Lower lobe of right lung (tissue), 2 donors: Measurements from ENCODE around the gene GLYATL1B. TPM values are rescaled to one million over a fixed set of nuclear protein-coding genes. Genes with fewer than 3 reads are reported as not detected.
"Not testable (repeated sequence)": the region's sequence is repeated elsewhere in the genome, so short reads cannot be mapped to it uniquely, and the experiment has no call there.

Experiments used
- ATAC-seq, 2 donors: fragments of 200-7000 bp; cut with Tn5 transposase; one replicate each; pipeline ENCODE4 v1.9.1; 2020 to 2022; ENCODE audit warnings: mild to moderate bottlenecking in 2 of 2, moderate library complexity in 2 of 2
- DNase-seq: peaks from one replicate; pipeline ENCODE4 v3.0.0-alpha.2; 2020
- H3K27ac ChIP-seq: fragments of 200-600 bp; one replicate; pipeline ENCODE4 v1.8.0; 2022
- H3K27me3 ChIP-seq: fragments of 200-600 bp; one replicate; pipeline ENCODE4 v1.8.0; 2022; ENCODE audit warnings: low read depth
- H3K36me3 ChIP-seq: fragments of 200-600 bp; one replicate; pipeline ENCODE4 v1.8.0; 2022; ENCODE audit warnings: mild to moderate bottlenecking
- H3K4me1 ChIP-seq: fragments of 200-600 bp; one replicate; pipeline ENCODE4 v1.8.0; 2022
- H3K4me3 ChIP-seq: fragments of 200-600 bp; one replicate; pipeline ENCODE4 v1.8.0; 2022; ENCODE audit warnings: mild to moderate bottlenecking
- H3K9me3 ChIP-seq: fragments of 200-600 bp; one replicate; pipeline ENCODE4 v1.8.0; 2022
- intact Hi-C: fragments of 100-400 bp; cut with DNase I; formaldehyde crosslinking; loops from one replicate; pipeline ENCODE4 v1.11.0; 2022
- total RNA-seq: library from RNA; stranded (reverse); fragmentation: NEBNext Ultra II Directional; extraction: Animal tissue kit (Norgen Biotek cat#: 25700); gene quantifications from one replicate; pipeline ENCODE4 v1.2.1, GENCODE V29; 2021
- TF ChIP-seq, protein P1 (sequence below): fragments of 200-600 bp; IDR thresholded peaks from one replicate; pipeline ENCODE4 v1.8.0; 2022; ENCODE audit warnings: antibody characterized with exemption, mild to moderate bottlenecking
- donor health status: DM: no; HTN: yes; CAD: no; lungs with severe emphysema.

GLYATL1B gene
- total RNA-seq, 1 donor from 2014 or later = not detected

- Histone ChIP-seq H3K9me3 (no peaks in the 10 kb centered on the region), H3K27me3 (no peaks in the 10 kb centered on the region), H3K4me3 (peak overlapping the region; percentile 45), H3K27ac (no peak overlapping the region), H3K4me1 (peaks cover 19% of the 10 kb centered on the region), H3K36me3 (no peaks in the 10 kb centered on the region)
- intact Hi-C loops = no loop called here
- TF ChIP-seq, protein P1, sequence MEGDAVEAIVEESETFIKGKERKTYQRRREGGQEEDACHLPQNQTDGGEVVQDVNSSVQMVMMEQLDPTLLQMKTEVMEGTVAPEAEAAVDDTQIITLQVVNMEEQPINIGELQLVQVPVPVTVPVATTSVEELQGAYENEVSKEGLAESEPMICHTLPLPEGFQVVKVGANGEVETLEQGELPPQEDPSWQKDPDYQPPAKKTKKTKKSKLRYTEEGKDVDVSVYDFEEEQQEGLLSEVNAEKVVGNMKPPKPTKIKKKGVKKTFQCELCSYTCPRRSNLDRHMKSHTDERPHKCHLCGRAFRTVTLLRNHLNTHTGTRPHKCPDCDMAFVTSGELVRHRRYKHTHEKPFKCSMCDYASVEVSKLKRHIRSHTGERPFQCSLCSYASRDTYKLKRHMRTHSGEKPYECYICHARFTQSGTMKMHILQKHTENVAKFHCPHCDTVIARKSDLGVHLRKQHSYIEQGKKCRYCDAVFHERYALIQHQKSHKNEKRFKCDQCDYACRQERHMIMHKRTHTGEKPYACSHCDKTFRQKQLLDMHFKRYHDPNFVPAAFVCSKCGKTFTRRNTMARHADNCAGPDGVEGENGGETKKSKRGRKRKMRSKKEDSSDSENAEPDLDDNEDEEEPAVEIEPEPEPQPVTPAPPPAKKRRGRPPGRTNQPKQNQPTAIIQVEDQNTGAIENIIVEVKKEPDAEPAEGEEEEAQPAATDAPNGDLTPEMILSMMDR = peak; percentile 30
- ATAC-seq = peak; percentile 73 to 76
- DNase-seq = peak; percentile 75
Observed at GRCh38 chr11:59102259-59102765, 16.2 kb downstream of the GLYATL1B start.

DNA sequence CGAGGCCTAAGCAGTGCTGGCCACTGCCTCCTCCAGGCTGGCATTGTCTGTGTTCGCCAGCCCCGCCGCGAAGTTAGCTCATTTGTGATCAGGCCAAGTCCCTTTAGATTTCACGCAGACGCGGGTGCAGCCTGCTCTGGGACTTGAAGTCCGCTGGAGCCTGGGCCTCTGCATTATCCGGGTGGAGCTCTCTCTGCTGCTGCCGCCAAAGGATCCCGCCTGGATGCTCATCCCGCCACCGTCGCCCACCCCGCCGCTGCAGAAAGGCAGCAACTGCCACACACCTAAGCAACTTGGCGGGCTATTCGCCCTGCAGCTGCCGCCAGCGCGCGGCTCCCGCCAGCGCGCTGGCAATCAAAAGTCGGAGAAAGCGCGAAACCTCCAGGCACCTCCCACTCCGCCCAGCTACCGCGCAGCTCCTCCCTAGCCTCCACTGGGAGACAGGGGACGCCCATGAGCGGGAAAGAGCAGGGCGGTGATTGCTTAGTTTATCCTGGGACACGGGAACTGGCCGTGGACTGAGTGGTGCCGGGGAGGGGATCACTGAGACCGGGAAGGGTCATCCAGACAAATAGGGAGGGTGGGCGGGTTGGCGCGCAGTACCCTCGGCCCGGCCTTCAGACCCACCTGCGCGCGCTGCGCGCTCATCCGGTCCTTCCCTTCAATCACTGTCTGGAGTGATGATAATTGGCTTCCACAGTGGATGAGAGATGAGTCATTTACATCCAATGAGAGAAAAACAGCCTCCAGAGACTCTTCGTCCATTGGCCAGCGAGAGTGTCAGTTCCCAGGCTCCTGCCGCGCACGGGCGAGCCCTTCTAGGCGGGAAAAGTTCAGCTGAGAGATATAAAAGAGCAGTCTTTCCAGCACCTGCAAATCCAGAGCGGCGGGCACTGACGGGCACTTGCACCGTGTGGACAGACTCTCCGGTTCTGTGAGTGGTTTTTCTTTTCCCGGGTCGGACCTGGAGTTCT, 20.5 kb downstream of the GLYATL1B start, which contains the start of gene FAM111B:
Gene FAM111B, plus strand, starts transcription at position 875 of the 974 bp plus-strand sequence. CDS start 2,389 bp downstream, outside the sequence.
- intact Hi-C loops = no loop called here
- peak within 1 kb of the TSS; percentile 65 for H3K4me3 ChIP-seq
- peaks cover 21% of the 10 kb centered on the region for H3K4me1 ChIP-seq
- H3K9me3 ChIP-seq = no peaks in the 10 kb centered on the region
- TF ChIP-seq, protein P1 = no peak
- H3K27ac ChIP-seq = no peak within 1 kb of the TSS
- DNase-seq (peak; percentile 87), ATAC-seq (peak; percentile 96 to 98)
- no peaks in the 10 kb centered on the region for H3K27me3 ChIP-seq
- H3K36me3 ChIP-seq = no peaks in the 10 kb centered on the region

GRCh38 chr11:59107721-59108120, 21.6 kb downstream of the GLYATL1B start:
- H3K9me3 ChIP-seq, intact Hi-C loops, H3K27me3 ChIP-seq, H3K27ac ChIP-seq, DNase-seq, H3K36me3 ChIP-seq: not testable (repeated sequence)
- Histone ChIP-seq H3K4me3 (peak overlapping the region; percentile 65), H3K4me1 (peaks cover 13% of the 10 kb centered on the region)
- peak in 1 of 2 donors; percentile 1 for ATAC-seq

DNA sequence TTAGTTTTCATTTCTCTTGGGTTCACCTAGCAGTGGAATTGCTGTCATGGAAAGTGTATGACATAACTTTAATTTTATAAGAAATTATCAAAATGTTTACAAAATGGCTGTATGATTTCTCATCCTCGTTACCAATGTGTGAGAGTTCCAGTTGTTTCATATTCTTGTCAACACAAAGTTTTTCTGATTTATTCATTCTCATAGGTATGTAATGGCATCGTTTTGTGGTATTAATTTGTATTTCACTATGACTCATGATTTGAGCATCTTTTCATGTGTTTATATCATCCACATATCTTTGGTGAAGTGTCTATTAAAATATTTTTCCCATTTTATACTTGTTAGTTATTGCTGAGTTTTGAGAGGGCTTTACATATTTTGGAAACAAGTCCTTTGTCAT, 26.4 kb downstream of the GLYATL1B start:
- no peak overlapping the region for H3K4me3 ChIP-seq
- H3K27me3 ChIP-seq = no peaks in the 10 kb centered on the region
- peaks cover under 1% of the 10 kb centered on the region for H3K9me3 ChIP-seq
- H3K27ac ChIP-seq = no peak overlapping the region
- peaks cover under 1% of the 10 kb centered on the region for H3K4me1 ChIP-seq
- DNase-seq (no peak), ATAC-seq (no peak)
- H3K36me3 ChIP-seq = no peaks in the 10 kb centered on the region
- TF ChIP-seq, protein P1 = no peak
- intact Hi-C loops = no loop called here

DNA sequence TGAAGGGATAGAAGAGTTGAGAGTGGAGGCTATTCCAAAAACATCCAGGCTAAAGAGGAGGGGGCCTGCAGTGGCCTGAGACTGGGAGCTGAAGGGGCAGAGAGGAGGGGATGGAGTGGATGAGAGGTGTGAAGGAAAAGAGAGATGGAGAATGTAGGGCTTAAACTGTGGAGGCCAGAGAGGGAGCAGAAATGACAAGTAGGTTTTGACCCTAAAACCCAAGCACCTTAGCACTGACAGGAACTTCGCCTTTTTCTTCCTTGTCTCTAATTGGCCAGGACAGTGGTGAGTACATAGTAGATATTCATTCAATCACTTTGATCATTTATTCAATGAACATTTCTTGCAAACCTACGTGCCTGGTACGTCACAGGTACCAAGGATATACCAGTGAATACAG, 28.2 kb downstream of the GLYATL1B start:
- TF ChIP-seq, protein P1 = no peak

GRCh38 chr11:59115553-59115952, 29.4 kb downstream of the GLYATL1B start:
- intact Hi-C loops = no loop called here
- no peak for ATAC-seq
- no peaks in the 10 kb centered on the region for H3K27me3 ChIP-seq

More for the DNA sequence above, 28.2 kb downstream of the GLYATL1B start:
- DNase-seq (no peak), ATAC-seq (no peak)
- H3K4me1 ChIP-seq = no peaks in the 10 kb centered on the region
- no peaks in the 10 kb centered on the region for H3K27me3 ChIP-seq
- no peaks in the 10 kb centered on the region for H3K36me3 ChIP-seq
- intact Hi-C loops = no loop called here
- H3K9me3 ChIP-seq = peaks cover 17% of the 10 kb centered on the region
- H3K27ac ChIP-seq = no peak overlapping the region
- no peak overlapping the region for H3K4me3 ChIP-seq

More at GRCh38 chr11:59115553-59115952, 29.4 kb downstream of the GLYATL1B start:
- peaks cover 17% of the 10 kb centered on the region for H3K9me3 ChIP-seq
- no peaks in the 10 kb centered on the region for H3K4me1 ChIP-seq
- H3K36me3 ChIP-seq = no peaks in the 10 kb centered on the region
- DNase-seq = no peak
- TF ChIP-seq, protein P1 = no peak
- no peak overlapping the region for H3K27ac ChIP-seq
- H3K4me3 ChIP-seq = no peak overlapping the region
